ENCODE measurements around the gene SLAMF1. TPM values are rescaled to one million over a fixed set of nuclear protein-coding genes. Genes with fewer than 3 reads are reported as not detected.

The SLAMF1 gene
- polyA plus RNA-seq, 1 experiment = not detected

GRCh38 chr1:160610569-160611242 lies 36.1 kb downstream of the SLAMF1 start:
- H3K27me3 ChIP-seq (ENCODE audit: control insufficient read depth, insufficient read depth, low read length) = peaks cover 2% of the 10 kb centered on the region
- H3K27ac ChIP-seq (ENCODE audit: low read depth, low read length) = no peak overlapping the region
- H3K9me3 ChIP-seq (ENCODE audit: control insufficient read depth, insufficient read depth, low read length) = no peaks in the 10 kb centered on the region
- no peak overlapping the region for H3K4me3 ChIP-seq (ENCODE audit: low read depth, low read length)
- DNase-seq (ENCODE audit: low read depth, low spot score) = no peak
- ChIA-PET CTCF (interaction anchor here (2.1 kb wide), 1 partner anchor 182 kb away, joined by 9 read pairs; no protein-coding TSS in a partner anchor), POLR2A (no interaction called here)
- TF ChIP-seq CTCF (IDR thresholded peaks at IDR 0.05; ENCODE audit: low read depth, low read length) = no peak

GRCh38 chr1:160608941-160609340 lies 37.9 kb downstream of the SLAMF1 start:
- POLR2A ChIA-PET = no interaction called here
- no peak for TF ChIP-seq CTCF (IDR thresholded peaks at IDR 0.05; ENCODE audit: low read depth, low read length)
- CTCF ChIA-PET = no interaction called here

GRCh38 chr1:160608514-160608913 lies 38.3 kb downstream of the SLAMF1 start:
- CTCF ChIA-PET = interaction anchor here (0.6 to 4.7 kb wide), 2 partner anchors 10 to 179 kb away, joined by 3 to 23 read pairs; no protein-coding TSS in a partner anchor
- Histone ChIP-seq H3K27me3 (ENCODE audit: control insufficient read depth, insufficient read depth, low read length) (peaks cover 2% of the 10 kb centered on the region), H3K27ac (ENCODE audit: low read depth, low read length) (no peak overlapping the region), H3K4me3 (ENCODE audit: low read depth, low read length) (no peak overlapping the region), H3K9me3 (ENCODE audit: control insufficient read depth, insufficient read depth, low read length) (no peaks in the 10 kb centered on the region)
- DNase-seq (ENCODE audit: low read depth, low spot score) = no peak
- no peak for TF ChIP-seq CTCF (IDR thresholded peaks at IDR 0.05; ENCODE audit: low read depth, low read length)
- POLR2A ChIA-PET = no interaction called here

More at GRCh38 chr1:160608941-160609340, 37.9 kb downstream of the SLAMF1 start:
- no peak overlapping the region for H3K27ac ChIP-seq (ENCODE audit: low read depth, low read length)
- H3K4me3 ChIP-seq (ENCODE audit: low read depth, low read length) = no peak overlapping the region
- H3K9me3 ChIP-seq (ENCODE audit: control insufficient read depth, insufficient read depth, low read length) = no peaks in the 10 kb centered on the region
- peaks cover 2% of the 10 kb centered on the region for H3K27me3 ChIP-seq (ENCODE audit: control insufficient read depth, insufficient read depth, low read length)
- DNase-seq (ENCODE audit: low read depth, low spot score) = no peak

GRCh38 chr1:160608057-160608456 lies 38.8 kb downstream of the SLAMF1 start:
- Histone ChIP-seq H3K27me3 (ENCODE audit: control insufficient read depth, insufficient read depth, low read length) (peaks cover 2% of the 10 kb centered on the region), H3K4me3 (ENCODE audit: low read depth, low read length) (no peak overlapping the region), H3K9me3 (ENCODE audit: control insufficient read depth, insufficient read depth, low read length) (no peaks in the 10 kb centered on the region), H3K27ac (ENCODE audit: low read depth, low read length) (no peak overlapping the region)
- no peak for DNase-seq (ENCODE audit: low read depth, low spot score)
- TF ChIP-seq CTCF (IDR thresholded peaks at IDR 0.05; ENCODE audit: low read depth, low read length) = no peak
- POLR2A ChIA-PET = no interaction called here
- CTCF ChIA-PET = interaction anchor here (0.6 to 4.7 kb wide), 3 partner anchors 9 to 179 kb away, joined by 3 to 23 read pairs (median 6); no protein-coding TSS in a partner anchor

GRCh38 chr1:160607672-160608032 lies 39.2 kb downstream of the SLAMF1 start:
- peaks cover 2% of the 10 kb centered on the region for H3K27me3 ChIP-seq (ENCODE audit: control insufficient read depth, insufficient read depth, low read length)
- no peak for DNase-seq (ENCODE audit: low read depth, low spot score)
- CTCF ChIA-PET = interaction anchor here (0.5 to 4.7 kb wide), 3 partner anchors 9 to 499 kb away, joined by 3 to 23 read pairs (median 6); no protein-coding TSS in a partner anchor

More at GRCh38 chr1:160607672-160608032, 39.2 kb downstream of the SLAMF1 start:
- Histone ChIP-seq H3K9me3 (ENCODE audit: control insufficient read depth, insufficient read depth, low read length) (no peaks in the 10 kb centered on the region), H3K27ac (ENCODE audit: low read depth, low read length) (no peak overlapping the region), H3K4me3 (ENCODE audit: low read depth, low read length) (no peak overlapping the region)
- POLR2A ChIA-PET = no interaction called here
- no peak for TF ChIP-seq CTCF (IDR thresholded peaks at IDR 0.05; ENCODE audit: low read depth, low read length)
